Colonic mucosa (tissue), 4 donors: Measurements from ENCODE around the gene SLC18A3. TPM values are rescaled to one million over a fixed set of nuclear protein-coding genes. Genes with fewer than 3 reads are reported as not detected.

ENCODE experiments used
- DNase-seq: peaks from one replicate; pipeline ENCODE4 v3.0.0-alpha.2; 2020
- H3K27ac ChIP-seq: fragments of 200-600 bp; one replicate; pipeline ENCODE4 v1.8.0; 2021
- H3K27me3 ChIP-seq: fragments of 200-600 bp; one replicate; pipeline ENCODE4 v1.8.0; 2021
- H3K36me3 ChIP-seq: fragments of 200-600 bp; one replicate; pipeline ENCODE4 v1.8.0; 2021
- H3K4me1 ChIP-seq: fragments of 200-600 bp; one replicate; pipeline ENCODE4 v1.8.0; 2021; ENCODE audit warnings: mild to moderate bottlenecking
- H3K4me3 ChIP-seq: fragments of 200-600 bp; one replicate; pipeline ENCODE4 v1.8.0; 2021
- H3K9ac ChIP-seq, 2 donors: one replicate each; pipeline ENCODE4 v1.7.0; 2013; ENCODE audit warnings: control low read depth in 2 of 2, low read depth in 2 of 2, low read length in 2 of 2
- H3K9me3 ChIP-seq: fragments of 200-600 bp; one replicate; pipeline ENCODE4 v1.8.0; 2021
- intact Hi-C: fragments of 100-400 bp; cut with DNase I; formaldehyde crosslinking; loops from one replicate; pipeline ENCODE4 v1.14.1; 2022
- total RNA-seq, 2 donors: library from RNA; stranded (reverse); fragmentation: NEBNext Ultra II Directional in 1 of 2; extraction: Animal tissue kit (Norgen Biotek cat#: 25700) in 1 of 2; gene quantifications; one replicate each; pipeline ENCODE4 v1.2.1, GENCODE V29; 2021
- TF ChIP-seq, protein P1 (sequence below): fragments of 200-600 bp; IDR thresholded peaks from one replicate; pipeline ENCODE4 v1.8.0; 2022; ENCODE audit warnings: antibody characterized with exemption, mild to moderate bottlenecking
- donor health status: healthy.
- donor health status: DM: no; HTN: no; CAD: no.
- donor health status: DM: no; HTN: no; CAD: no.

SLC18A3 gene
- total RNA-seq, 2 donors from 2014 or later = 0.42 TPM; not detected in 1

DNA sequence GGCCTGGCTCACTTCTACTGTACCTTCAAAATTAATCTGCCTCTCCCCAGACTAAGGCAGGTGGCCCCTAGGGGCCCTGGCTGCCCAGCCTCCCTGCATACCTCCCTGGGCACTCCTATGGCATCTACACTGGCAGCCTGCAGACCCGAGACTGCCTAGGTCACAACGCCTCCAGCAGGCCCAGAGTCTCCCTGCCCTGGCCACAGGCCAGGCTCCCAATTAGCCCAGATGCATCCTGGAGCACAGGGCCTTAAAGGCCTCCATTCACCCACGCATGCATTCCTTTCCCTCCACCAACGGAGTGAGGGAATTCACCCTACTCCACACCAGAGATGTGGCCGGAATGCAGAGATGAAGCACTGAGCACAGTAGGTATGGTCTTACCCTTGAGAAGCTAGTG is 5.6 kb downstream of the SLC18A3 start:
- Histone ChIP-seq H3K4me3 (no peak overlapping the region), H3K27ac (no peak overlapping the region), H3K9me3 (no peaks in the 10 kb centered on the region), H3K4me1 (no peaks in the 10 kb centered on the region), H3K27me3 (peaks cover 38% of the 10 kb centered on the region), H3K36me3 (no peaks in the 10 kb centered on the region), H3K9ac (no peak overlapping the region)
- intact Hi-C loops = no loop called here
- TF ChIP-seq, protein P1, sequence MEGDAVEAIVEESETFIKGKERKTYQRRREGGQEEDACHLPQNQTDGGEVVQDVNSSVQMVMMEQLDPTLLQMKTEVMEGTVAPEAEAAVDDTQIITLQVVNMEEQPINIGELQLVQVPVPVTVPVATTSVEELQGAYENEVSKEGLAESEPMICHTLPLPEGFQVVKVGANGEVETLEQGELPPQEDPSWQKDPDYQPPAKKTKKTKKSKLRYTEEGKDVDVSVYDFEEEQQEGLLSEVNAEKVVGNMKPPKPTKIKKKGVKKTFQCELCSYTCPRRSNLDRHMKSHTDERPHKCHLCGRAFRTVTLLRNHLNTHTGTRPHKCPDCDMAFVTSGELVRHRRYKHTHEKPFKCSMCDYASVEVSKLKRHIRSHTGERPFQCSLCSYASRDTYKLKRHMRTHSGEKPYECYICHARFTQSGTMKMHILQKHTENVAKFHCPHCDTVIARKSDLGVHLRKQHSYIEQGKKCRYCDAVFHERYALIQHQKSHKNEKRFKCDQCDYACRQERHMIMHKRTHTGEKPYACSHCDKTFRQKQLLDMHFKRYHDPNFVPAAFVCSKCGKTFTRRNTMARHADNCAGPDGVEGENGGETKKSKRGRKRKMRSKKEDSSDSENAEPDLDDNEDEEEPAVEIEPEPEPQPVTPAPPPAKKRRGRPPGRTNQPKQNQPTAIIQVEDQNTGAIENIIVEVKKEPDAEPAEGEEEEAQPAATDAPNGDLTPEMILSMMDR = no peak
- no peak for DNase-seq

DNA sequence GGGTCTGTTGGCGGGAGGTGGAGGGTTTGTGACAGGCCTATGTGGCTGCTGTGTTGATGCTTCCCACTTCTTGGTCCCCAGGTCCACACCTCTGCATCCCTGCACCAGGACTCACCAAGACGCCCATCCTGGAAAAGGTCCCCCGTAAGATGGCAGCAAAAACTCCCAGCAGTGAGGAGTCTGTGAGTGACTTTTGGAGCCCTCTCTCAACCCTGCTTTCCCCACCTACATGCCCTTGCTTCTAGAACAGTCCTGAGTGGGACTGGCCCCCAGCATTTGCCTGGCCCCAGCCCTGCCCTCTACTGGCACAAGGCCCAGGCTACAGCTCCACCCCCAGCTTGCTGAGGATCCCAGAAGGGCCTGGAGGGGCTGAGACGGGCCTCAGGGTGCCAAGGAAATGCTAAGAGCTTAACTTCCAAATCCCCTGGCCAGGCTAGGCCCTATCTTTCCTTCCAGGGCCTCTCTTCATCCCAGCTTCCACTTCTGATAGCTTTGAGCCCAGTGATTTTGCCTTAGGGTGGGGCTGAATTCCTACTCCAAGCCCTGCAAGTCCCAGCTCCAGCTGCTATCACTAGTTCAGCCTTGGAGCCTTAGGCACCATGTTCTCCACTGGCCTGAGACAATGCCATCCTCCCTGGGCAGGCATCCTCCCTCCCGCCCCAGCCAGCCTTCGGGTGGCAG is 6.5 kb downstream of the SLC18A3 start:
- no peak for DNase-seq
- Histone ChIP-seq H3K9ac (no peak overlapping the region), H3K27me3 (peaks cover 30% of the 10 kb centered on the region), H3K9me3 (no peaks in the 10 kb centered on the region), H3K4me1 (no peaks in the 10 kb centered on the region), H3K4me3 (no peak overlapping the region), H3K27ac (no peak overlapping the region), H3K36me3 (no peaks in the 10 kb centered on the region)
- TF ChIP-seq, protein P1 = no peak
- intact Hi-C loops = no loop called here

DNA sequence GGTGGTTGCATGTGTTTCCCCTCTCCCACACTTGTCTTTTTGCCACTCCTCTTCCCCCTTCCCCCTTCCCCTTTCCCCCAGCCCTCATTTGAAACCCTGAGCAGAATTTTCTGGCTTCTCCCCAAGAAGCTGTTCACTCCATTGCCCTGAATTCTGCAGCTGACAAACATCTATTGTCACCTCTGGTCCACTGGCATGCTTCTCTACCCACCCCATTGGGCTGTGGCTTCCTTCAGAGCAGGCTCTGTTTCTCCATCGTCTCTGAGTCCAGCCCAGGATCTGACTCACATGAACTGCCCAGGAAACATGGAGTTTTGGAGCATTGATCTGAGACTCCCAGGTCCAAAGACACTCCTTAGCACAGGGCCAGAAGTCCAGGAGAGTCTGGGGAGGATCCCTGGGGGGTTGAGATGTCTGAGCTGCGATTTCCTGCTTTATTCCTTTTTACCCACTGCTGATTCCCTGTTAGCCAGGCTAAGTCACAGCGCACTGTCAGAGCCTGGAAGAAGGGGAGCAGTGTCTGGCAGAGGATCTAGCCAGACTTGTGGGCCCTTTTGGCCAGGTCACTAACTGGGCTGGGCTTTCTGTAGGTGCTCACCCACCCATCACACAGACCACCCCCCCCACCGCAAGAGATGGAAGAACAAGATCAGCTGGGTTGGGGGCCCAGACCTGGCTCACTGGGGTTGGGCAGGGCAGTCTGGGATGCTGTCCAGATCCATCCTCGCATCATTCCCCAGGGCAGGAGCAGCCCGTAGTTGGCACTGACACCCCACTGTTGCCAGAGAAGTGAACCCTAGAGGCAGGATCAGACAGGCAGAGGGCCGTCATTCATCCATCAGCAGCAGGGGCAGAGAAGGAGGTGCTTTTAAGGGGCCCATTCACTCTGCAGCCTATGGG is 7.3 kb downstream of the SLC18A3 start:
- H3K27ac ChIP-seq = no peak overlapping the region
- no peak for DNase-seq
- no peaks in the 10 kb centered on the region for H3K4me1 ChIP-seq
- H3K36me3 ChIP-seq = no peaks in the 10 kb centered on the region
- TF ChIP-seq, protein P1 = no peak
- H3K27me3 ChIP-seq = peaks cover 22% of the 10 kb centered on the region
- intact Hi-C loops = no loop called here
- no peak overlapping the region for H3K9ac ChIP-seq
- H3K4me3 ChIP-seq = no peak overlapping the region
- H3K9me3 ChIP-seq = no peaks in the 10 kb centered on the region

DNA sequence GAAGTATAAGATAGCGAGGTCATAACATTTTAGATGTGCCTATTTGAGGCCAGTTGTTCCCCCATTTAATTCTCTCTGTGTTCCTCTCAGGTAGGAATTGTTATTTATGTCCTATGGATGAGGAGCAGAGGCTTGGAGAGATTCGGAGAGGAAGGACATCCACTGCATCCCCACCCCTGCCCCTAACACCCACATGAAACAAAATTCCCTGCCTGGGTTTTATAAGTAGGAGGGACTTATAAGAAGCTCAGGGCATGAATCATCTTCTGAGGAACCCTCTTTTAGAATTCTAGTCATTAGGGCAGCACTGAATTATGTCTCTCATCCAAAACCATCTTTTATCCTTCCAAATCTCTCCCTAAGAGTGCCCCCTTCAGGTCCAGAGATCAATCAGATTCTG is 8.7 kb downstream of the SLC18A3 start:
- Histone ChIP-seq H3K36me3 (no peaks in the 10 kb centered on the region), H3K9me3 (no peaks in the 10 kb centered on the region), H3K4me1 (no peaks in the 10 kb centered on the region), H3K4me3 (no peak overlapping the region), H3K27ac (no peak overlapping the region), H3K9ac (no peak overlapping the region), H3K27me3 (peaks cover 9% of the 10 kb centered on the region)
- TF ChIP-seq, protein P1 = no peak
- DNase-seq = no peak
- intact Hi-C loops = no loop called here

DNA sequence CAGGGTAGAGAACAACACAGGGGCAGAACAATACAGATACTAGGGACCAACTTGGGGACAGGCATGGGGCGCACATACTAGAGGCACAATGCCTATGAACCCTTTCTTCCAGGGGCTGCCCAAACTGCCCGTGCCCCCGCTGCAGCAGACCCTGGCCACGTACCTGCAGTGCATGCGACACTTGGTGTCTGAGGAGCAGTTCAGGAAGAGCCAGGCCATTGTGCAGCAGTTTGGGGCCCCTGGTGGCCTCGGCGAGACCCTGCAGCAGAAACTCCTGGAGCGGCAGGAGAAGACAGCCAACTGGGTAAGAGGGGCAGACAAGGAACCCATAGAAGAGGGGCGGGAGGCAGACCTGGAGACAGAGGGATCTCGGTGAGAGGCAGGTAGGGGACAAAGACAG is 9.5 kb downstream of the SLC18A3 start:
- peaks cover under 1% of the 10 kb centered on the region for H3K27me3 ChIP-seq
- intact Hi-C loops = no loop called here
- no peaks in the 10 kb centered on the region for H3K9me3 ChIP-seq
- H3K4me3 ChIP-seq = no peak overlapping the region
- H3K9ac ChIP-seq = no peak overlapping the region
- no peak for DNase-seq
- H3K4me1 ChIP-seq = no peaks in the 10 kb centered on the region
- TF ChIP-seq, protein P1 = no peak
- H3K27ac ChIP-seq = no peak overlapping the region
- H3K36me3 ChIP-seq = no peaks in the 10 kb centered on the region
